NCI-H2227 (cell line): Measurements from ENCODE around the gene VPS51.
"Not testable (repeated sequence)": the region's sequence is repeated elsewhere in the genome, so short reads cannot be mapped to it uniquely, and the experiment has no call there.

ENCODE experiments used
- DNase-seq: peaks from one replicate; lab custom pipeline; 2025; ENCODE audit not compliant: unreplicated experiment; lab: John Stamatoyannopoulos, UW

The VPS51 gene

DNA sequence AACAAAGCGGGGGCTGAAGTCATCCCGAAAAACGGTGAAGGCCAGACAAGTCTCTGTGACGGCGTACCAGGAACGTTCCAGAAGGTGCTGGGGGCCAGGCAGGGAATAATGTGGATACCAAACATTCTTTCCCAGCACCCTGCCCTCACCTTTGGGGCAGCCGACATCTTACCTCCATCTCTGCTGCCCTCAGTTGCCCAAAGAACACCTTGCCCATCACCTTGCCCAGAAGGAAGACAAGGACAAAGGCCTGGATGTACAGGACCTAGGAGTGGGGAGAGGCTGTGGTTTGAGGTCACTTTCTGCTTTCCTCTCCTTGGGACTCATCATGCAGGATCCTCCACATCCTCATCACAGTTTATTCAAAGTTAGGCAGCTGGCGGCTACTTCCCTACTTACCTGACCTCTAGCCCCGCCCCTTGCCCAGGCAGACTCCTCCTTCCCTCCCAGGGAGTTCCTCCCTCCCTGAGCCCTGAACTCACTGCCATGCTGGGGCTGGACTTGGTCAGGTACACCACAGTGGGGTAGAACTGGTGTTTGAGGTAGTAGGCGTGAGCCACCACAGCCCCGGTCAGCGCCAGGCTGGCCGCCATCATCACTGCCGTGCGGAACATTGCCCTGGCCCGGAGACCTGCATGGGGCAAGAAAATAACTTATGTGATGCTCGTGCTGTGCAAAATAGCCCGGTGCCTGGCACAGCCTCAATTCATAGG is 37.1 kb downstream of the VPS51 start:
- peak; percentile 28 for DNase-seq

DNA sequence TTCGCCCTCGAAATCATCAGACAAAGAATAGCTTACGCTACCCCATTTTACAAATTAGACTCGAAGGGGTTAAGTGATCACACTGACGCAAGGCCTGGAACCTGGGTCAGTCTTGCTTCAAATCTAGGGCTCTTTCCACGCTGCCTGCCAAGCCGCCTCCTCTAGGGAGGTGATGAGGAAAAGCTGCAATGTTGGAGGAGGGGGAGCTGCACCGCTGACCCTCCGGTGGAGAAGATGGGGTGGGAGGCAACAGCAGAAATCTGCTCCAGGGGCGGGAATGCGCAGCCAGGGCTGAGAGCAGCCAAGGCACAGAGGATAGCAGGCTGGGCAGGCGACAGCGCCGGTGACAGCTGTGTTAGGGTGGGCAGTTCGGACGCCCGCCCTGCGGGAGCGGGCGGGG is 37.7 kb downstream of the VPS51 start:
- no peak for DNase-seq

DNA sequence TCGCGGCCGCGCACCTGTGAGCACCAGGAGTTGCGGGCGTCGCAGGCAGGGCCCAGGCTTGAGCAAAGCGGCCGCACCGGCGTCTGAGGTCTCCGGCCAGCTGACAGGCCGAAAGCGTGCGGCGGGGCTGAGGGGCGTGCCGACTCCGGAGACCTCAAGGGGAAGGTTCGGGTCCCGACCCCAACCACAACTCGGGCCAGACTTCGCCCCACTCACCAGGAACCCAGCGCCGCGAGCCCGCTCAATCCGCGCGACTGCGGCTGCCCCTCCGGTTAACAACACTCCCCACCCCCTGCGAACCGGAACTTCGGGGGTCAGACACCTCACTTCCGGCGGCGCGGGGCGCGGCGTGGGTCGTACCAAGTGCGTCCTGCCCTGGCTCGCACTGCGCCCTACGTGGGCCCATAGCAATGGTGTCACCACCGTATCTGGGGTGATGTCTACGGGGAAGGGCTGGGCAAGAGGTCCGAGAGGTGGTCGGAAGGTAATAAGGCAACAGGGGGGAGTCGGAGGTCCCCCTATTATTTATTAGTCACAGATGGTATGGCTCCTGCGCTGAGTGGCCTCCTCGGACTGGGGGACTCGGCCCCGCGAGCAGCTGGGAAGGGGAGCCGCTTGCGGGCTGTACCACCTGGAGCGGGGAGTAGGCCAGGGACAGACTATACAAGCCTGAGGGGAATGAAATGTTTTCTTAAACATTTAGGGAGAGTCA is 38.4 kb downstream of the VPS51 start, which contains the start of gene SYVN1:
Gene SYVN1 (minus strand): TSS at position 280 of the 712 bp plus-strand sequence. CDS start 918 bp downstream, outside the sequence.
- peak; percentile 92 for DNase-seq

DNA sequence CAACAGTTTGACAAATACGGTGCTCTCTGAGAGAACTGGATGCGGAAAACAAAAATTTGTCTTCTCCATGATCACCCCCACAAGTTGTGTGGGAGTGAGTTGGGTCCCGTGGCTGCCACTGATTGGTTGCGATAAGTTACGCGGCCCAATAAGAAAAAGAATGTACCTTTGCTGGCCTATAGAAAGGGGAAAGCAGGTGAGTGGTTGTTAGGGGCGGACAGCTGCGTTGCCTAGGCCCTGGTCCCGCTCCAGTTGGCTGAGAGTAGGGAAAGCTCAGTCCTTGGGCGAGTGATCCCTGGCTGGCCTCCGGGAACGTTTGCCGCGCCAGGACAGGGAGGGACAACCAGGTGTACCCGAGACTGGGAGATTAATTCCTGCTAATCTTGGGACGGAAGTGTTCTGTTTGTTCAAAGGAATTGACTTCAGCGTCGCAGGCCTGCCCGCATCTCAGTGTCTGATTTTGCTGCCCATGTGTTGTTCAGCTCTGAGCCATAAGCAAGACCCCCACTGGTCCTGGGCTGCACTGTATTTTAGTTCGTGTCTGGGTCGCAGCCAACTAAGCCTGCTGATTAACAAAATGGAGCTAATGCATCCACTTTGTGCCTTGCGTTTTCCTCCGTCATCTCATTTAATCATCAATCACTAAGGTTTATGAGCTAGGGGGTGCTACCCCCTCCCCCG is 39.1 kb downstream of the VPS51 start:
- peak; percentile 95 for DNase-seq

DNA sequence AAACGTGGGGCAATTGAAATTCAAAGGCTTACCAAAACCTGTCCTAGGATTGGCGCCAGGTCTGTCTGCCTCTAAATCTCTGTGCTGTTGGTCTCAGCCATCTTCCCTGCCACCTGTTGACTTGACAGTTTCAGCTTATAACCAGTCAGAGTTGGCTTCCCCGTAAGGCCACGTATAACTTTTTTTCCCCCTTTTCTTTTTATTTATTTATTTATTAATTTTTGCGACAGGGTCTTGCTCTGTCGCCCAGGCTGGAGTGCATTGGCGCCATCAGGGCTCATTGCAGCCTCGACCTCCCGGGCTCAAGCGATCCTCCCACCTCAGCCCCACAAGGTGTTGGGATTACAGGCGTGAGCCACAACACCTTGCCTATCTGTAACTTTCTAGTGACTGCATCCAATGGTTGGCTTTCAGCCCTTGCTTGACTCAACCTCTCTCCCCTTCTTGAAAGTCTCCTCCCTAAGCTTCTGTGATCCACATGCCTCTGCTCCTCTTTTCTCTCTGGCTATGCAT is 39.7 kb downstream of the VPS51 start:
- no peak for DNase-seq

DNA sequence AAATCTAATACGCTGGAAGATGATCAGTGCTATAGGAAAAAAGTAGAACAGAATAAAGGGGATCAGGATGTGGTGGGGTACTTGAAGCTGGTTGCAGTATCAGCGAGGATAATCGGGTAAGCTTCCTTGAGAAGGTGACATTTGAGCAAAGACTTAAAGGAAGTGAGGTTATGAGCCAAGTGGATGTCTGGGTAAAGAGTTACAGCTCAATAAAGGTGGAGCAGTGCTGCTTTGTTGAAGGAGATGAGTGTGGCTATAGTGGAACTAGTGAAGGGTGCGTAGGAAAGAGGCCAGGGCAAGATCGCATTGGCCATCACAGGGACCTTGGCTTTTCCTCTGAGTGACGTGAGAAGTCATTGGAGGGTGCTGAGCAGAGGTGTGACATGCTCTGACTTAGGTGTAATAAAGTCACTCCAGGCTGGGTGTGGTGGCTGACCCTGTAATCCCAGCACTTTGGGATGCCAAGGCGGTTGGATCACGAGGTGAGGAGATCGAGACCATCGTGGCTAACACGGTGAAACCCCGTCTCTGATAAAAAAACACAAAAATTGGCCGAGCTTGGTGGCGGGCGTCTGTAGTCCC is 40.6 kb downstream of the VPS51 start:
- DNase-seq = no peak

DNA sequence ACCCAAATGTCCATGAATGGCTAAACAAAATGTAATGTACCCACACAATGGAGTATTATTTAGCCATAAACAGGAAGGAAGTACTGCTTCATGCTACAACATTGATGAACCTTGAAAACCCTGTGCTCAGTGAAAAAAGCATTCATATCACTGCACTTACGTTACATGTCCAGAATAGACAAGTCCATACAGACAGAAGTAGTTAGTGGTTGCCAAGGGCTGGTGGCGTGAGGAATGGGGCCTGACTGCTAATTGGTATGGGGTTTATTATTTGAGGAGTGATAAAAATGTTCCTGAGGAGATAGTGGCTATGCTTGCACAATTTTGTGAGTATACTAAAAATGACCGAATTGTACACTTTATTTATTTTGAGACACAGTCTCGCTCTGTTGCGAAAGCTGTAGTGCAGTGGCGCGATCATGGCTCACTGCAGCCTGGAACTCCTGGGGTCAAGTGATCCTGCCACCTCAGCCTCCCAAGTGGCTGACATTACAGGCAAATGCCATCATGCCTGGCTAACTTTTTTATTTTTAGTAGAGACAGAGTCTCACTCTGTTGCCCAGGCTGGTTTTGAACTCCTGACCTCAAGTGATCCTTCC is 46.0 kb downstream of the VPS51 start:
- no peak for DNase-seq

DNA sequence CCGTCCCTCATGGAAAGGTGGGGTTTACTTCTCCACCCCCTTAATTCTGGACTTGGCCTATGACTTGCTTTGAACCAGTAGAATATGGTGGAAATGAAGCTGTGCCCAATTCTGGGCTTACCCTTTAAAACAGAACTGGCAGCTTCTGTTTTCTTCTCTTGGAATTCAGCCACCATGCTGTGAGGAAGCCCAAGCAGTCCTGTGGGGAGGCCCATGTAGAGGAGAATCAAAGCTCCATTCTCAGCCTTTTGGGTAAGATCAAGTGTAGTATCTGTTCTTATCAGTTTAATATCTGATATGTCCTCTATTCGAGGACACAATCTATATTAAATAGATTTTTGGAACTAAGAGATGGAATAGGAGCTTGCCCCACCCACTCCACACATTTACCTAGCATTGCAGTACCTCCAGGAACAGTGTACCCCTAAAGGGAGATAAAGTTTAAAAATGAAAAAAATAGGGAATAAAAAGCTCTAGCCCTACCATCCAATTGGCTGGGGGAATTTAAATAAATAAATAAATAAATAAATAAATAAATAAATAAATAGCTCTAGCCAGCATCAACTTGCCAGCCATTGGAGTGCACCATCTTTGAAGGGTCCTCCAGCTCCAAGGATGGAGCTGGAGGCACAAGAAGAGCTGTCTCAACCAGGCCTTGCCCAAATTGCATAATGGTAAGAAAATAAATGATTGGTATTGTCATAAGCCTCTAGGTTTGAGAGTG is 51.5 kb downstream of the VPS51 start:
- no peak for DNase-seq

DNA sequence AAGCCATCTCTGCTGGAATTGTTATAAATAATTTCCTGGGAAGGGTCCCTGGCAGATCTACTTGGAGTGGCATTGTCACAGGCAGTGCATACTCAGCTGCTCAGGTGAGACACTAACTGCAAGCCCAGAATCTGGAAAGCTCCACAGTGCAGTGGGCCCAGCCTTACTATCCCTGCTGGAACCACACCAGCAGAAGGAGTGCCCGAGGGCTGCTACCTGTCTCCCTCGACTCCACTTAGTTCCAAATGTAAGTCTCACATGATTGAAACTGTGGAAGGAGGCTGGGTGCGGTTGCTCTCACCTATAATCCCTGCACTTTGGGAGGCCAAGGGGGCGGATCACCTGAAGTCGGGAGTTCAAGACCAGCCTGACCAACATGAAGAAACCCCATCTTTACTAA is 52.6 kb downstream of the VPS51 start:
- no peak for DNase-seq

DNA sequence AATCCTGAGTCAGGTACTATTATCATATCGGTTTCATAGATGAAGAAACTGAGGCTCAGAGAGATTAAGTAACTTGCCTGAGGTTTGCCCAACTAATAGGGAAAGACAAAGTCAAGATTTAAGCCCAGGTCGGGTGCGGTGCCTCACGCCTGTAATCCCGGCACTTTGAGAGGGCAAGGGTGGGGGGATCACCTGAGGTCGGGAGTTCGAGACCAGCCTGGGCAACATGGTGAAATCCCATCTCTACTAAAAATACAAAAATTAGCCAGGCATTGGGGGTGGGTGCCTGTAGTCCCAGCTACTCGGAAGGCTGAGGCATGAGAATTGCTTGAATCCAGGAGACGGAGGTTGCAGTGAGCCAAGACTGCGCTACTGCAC is 54.1 kb downstream of the VPS51 start:
- DNase-seq = not testable (repeated sequence)

DNA sequence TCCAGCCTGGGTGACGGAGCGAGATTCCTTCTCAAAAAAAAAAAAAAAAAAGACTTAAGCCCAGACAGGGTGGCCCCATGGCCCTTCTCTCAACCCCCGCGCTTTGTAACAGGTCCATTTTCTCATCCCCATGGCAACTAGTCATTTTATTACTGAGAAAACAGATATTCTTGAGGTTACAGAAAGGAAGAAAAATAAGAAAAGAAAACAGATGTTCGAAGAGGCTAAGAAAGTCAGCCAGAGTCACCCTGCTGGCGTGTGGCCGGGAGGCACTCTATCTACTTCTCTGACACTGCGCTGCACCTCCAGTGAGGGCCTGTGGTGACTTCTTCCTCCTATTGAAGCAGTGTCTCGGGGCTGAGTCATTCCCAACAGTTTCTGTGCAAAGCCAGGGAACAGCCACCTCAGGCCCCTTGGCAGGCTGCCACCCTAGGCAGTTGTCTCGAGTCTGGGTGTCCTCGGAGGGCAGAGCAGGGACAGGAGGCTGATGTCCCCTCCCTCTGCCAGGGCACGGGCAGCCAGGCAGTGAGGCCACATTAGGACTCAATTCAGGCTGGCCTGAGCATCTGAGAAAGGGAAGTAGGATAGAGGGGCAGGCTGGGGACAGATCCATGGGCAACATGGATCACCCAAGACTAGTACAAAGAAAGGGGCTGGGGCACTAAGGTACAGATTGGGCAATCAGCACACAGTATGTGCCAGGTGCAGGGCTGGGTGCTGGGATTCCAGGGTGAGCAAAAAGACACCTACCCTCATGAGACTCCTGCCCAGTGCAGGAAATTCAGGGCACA is 54.7 kb downstream of the VPS51 start:
- peak; percentile 45 for DNase-seq

DNA sequence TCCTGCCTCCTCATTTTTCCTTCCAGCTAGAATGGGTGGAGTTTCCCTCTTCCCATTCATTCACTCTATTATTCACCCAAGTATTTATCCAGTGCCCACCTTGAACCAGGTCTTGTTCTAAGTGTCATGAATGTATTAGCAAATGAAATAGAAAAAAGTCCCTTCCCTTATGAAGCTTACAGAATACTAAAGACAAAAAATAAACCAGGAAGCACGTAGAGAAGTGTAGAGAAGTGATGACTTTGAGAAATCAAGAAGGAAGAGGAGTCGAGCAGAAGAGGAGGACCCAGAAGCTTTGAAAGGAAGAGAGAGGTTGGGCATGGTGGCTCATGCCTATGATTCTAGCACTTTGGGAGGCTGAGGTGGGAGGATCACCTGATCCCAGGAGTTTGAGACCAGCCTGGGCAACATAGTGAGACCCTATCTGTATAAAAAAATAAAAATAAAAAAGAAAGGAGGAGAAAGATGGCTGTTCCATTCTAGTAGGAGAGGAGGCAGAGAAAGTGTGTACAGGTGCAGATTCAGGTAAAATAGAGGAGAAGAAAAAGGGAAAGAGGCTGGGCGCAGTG is 55.4 kb downstream of the VPS51 start:
- DNase-seq = no peak

DNA sequence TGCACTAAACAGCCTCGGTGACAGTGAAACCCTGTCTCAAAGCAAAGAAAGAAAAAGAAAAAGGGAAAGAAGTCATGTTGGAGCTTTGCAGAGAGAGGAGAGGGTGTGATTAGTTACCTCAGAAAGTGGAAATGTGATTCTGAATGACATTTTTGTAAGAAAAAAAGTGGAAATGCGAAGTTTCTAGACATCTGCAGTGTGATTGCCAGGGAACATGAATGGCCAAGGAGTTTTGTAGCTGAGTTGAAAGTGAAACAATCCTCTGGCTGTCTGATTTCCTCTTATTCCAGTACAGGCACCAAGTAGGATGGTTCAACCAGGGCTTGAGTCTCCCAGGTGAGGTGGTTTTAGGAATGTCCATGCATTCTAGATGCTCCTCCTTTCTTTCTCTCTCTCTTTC is 56.1 kb downstream of the VPS51 start:
- no peak for DNase-seq

DNA sequence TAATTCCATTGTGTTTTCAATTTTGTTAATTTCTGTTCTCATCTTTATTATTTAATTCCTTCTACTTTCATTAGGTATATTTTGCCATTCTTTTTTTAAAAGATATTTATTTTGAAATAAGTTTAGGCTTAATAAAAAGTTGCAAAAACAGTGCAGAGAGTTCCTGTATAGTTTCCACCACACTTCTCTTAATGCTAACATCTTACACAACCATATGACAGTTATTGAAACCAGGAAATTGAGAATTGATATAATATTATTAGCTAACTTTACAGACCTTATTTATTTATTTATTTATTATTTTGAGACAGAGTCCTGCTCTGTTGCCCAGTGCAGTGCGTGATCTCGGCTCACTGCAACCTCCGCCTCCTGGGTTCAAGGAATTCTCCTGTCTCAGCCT is 60.2 kb downstream of the VPS51 start:
- no peak for DNase-seq

DNA sequence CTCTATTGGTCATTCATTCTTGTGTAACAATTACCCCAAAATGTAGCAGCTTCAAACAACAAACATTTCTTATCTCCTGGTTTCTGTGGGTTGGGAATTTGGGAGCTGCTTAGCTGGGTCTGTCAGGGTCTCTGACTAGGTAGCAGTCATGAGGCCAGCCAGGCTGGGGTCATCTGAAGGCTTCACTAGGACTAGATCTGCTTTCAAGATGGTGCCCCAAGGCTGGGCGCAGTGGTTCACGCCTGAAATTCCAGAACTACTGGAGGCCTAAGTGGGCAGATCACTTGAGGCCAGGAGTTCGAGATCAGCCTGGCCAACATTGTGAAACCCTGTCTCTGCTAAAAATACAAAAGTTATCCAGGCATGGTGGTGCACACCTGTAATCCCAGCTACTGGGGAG is 60.9 kb downstream of the VPS51 start:
- no peak for DNase-seq

DNA sequence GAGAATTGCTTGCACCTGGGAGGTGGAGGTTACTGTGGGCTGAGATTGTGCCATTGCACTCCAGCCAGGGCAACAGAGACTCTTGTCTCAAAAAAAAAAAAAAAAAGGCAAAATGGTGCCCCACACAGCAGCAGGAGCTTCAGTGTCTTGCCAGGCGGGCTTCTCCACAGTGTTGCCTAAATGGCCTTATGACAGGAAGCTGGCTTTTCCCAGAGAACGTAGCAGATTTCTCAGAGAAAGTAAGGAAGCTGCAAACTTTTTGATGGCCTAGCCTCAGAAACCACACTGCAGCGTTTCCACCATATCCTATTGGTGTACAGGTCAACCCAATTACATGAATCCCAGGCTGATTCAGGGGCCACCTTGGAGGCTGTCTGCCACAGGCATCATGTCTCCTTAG is 61.3 kb downstream of the VPS51 start:
- DNase-seq = no peak

DNA sequence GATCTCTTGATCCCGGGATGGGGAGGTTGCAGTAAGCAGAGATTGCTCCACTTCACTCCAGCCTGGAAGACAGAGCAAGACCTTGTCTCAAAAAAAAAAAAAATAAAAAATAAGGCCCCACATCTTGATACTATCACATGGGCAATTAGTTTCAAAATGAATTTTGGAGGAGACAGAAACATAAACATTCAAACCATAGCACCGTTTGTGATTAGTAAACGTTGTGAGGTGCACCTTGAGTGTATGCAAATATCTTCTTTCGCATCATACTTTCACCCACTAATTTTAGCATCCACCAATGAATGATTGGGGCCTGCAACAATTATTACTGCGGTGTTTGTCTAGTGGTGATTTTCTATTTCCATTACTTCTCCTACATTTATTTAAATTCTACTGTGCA is 63.0 kb downstream of the VPS51 start:
- DNase-seq = no peak

DNA sequence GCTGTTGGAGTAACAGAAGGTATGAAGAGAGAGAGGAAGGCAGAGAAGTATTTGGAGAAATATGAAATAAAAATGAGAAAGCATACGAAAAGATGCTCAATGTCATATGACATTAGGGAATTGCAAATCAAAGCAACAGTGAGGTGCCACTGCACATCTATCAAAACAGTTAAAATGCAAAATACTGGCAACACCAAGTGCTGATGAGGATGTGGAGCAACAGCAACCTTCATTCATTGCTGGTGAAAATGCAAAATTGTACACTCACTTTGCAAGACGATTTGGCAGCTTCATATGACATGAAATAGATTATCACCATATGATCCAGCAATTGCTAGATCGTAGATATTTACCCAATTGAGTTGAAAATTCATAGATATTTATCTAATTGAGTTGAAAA is 64.6 kb downstream of the VPS51 start:
- DNase-seq = no peak
